HEK293 (cell line): Measurements from ENCODE around the gene LRCH1.

Experiments
- CTCF ChIA-PET: fragments of 350-600 bp; formaldehyde crosslinking; extraction: SDS; loops from one replicate; lab custom pipeline; 2021; ENCODE audit warnings: antibody characterized with exemption; lab: Yijun Ruan, JAX
- POLR2A ChIA-PET: fragments of 300-600 bp; formaldehyde crosslinking; extraction: SDS; loops from one replicate; lab custom pipeline; 2020; ENCODE audit warnings: antibody characterized with exemption, inconsistent platforms; lab: Yijun Ruan, JAX
- H3K27ac ChIP-seq: fragments of 200-500 bp; sonication (Bioruptor generic); 2 replicates; pipeline ENCODE4 v1.5.1; 2014; ENCODE audit warnings: low read depth, low read length, control low read depth, inconsistent platforms; ENCODE audit errors: extremely low read depth
- H3K36me3 ChIP-seq, 2 experiments: fragments of 200-500 bp in 1 of 2; sonication (Bioruptor generic) in 1 of 2; 1 replicate in 1 of 2; 2 replicates in 1 of 2; pipeline ENCODE4 v1.5.1; 2014 to 2017; ENCODE audit warnings: inconsistent platforms in 2 of 2, low read length in 2 of 2; ENCODE audit not compliant: control insufficient read depth in 2 of 2, insufficient read depth in 1 of 2
- H3K4me1 ChIP-seq: fragments of 200-500 bp; sonication (Bioruptor generic); 2 replicates; pipeline ENCODE4 v1.5.1; 2014; ENCODE audit warnings: mild to moderate bottlenecking, low read length, inconsistent platforms; ENCODE audit not compliant: control insufficient read depth, insufficient read depth
- H3K4me3 ChIP-seq: 2 replicates; pipeline ENCODE4 v1.5.1; 2011; ENCODE audit warnings: low read depth, mild to moderate bottlenecking, control low read depth, low read length, moderate library complexity
- H3K9me3 ChIP-seq: fragments of 200-500 bp; sonication (Bioruptor generic); 2 replicates; pipeline ENCODE4 v1.5.1; 2014; ENCODE audit warnings: low read depth, low read length, inconsistent platforms; ENCODE audit not compliant: control insufficient read depth, insufficient read depth
- FEZF1 ChIP-seq: fragments of 450-650 bp; formaldehyde crosslinking; IDR thresholded peaks from 2 replicates; pipeline ENCODE4 v1.5.1; 2016; ENCODE audit warnings: missing biosample characterization, missing genetic modification characterization
- GLIS1 ChIP-seq: fragments of 450-650 bp; formaldehyde crosslinking; IDR thresholded peaks from 2 replicates; pipeline ENCODE4 v1.5.1; 2016; ENCODE audit warnings: missing biosample characterization, missing genetic modification characterization
- HOXD13 ChIP-seq: sonication (generic); formaldehyde crosslinking; IDR thresholded peaks from 2 replicates; pipeline ENCODE4 v1.8.0; 2022; ENCODE audit warnings: missing genetic modification reagents, borderline replicate concordance
- KLF7 ChIP-seq: fragments of 450-650 bp; formaldehyde crosslinking; IDR thresholded peaks from 2 replicates; pipeline ENCODE4 v1.5.1; 2016; ENCODE audit warnings: missing biosample characterization, missing genetic modification characterization, borderline replicate concordance
- MZF1 ChIP-seq: fragments of 450-650 bp; formaldehyde crosslinking; IDR thresholded peaks from 2 replicates; pipeline ENCODE4 v1.5.1; 2017; ENCODE audit warnings: missing biosample characterization, missing genetic modification characterization, borderline replicate concordance
- ZBTB20 ChIP-seq: fragments of 450-650 bp; formaldehyde crosslinking; IDR thresholded peaks from 2 replicates; pipeline ENCODE4 v1.5.1; 2016; ENCODE audit warnings: missing biosample characterization, missing genetic modification characterization
- ZNF174 ChIP-seq: fragments of 450-650 bp; formaldehyde crosslinking; IDR thresholded peaks from 2 replicates; pipeline ENCODE4 v1.5.0; 2017; ENCODE audit warnings: missing biosample characterization, mild to moderate bottlenecking, missing genetic modification characterization
- ZNF175 ChIP-seq: fragments of 450-650 bp; formaldehyde crosslinking; IDR thresholded peaks from 2 replicates; pipeline ENCODE4 v1.5.1; 2016; ENCODE audit warnings: missing biosample characterization, missing genetic modification characterization
- ZNF433 ChIP-seq: fragments of 450-650 bp; formaldehyde crosslinking; IDR thresholded peaks from 2 replicates; pipeline ENCODE4 v1.5.1; 2016; ENCODE audit warnings: missing biosample characterization, missing genetic modification characterization, low read depth
- ZNF488 ChIP-seq: fragments of 450-650 bp; formaldehyde crosslinking; IDR thresholded peaks from 2 replicates; pipeline ENCODE4 v1.5.1; 2016; ENCODE audit warnings: missing biosample characterization, missing genetic modification characterization
- ZNF548 ChIP-seq: fragments of 450-650 bp; formaldehyde crosslinking; IDR thresholded peaks from 2 replicates; pipeline ENCODE4 v1.5.1; 2016; ENCODE audit warnings: missing biosample characterization, missing genetic modification characterization
- TF ChIP-seq, protein P1 (sequence below): fragments of 450-650 bp; formaldehyde crosslinking; IDR thresholded peaks from 2 replicates; pipeline ENCODE4 v1.5.1; 2016; ENCODE audit warnings: missing biosample characterization, missing genetic modification characterization
- TF ChIP-seq, protein P2 (sequence below): fragments of 450-650 bp; formaldehyde crosslinking; IDR thresholded peaks from 2 replicates; pipeline ENCODE4 v1.5.1; 2016; ENCODE audit warnings: missing biosample characterization, missing genetic modification characterization
- TF ChIP-seq, protein P3 (sequence below): fragments of 450-650 bp; formaldehyde crosslinking; conservative IDR thresholded peaks from 2 replicates; pipeline ENCODE4 v1.5.1; 2016; ENCODE audit warnings: low read depth, missing biosample characterization, missing genetic modification characterization

Gene LRCH1

DNA sequence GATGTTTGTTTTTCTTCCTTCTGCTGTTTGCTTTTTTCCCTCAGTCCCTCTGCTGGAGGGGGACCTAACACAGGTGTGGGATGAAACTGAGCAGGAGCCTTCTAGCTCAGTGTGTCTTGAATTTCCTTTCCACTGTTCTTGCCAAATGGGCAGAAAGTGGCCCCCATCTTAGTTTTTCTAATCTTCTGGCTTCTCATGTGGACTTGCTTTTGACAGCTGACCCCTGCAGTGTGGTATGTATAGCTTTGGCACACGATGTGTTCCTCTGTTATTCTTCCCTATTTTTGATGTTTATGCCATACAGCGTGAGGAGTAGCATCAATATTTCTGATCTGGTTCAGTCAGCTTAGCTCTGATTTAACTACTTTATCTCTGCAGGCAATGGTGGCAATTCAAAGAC, 8.3 kb downstream of the LRCH1 start:
- POLR2A ChIA-PET: no interaction called here
- CTCF ChIA-PET: interaction anchor here (0.6 to 1.2 kb wide), 2 partner anchors 9 to 28 kb away, joined by 3 to 4 read pairs; no protein-coding TSS in a partner anchor
- Histone ChIP-seq H3K27ac (no peak overlapping the region), H3K9me3 (no peaks in the 10 kb centered on the region), H3K4me1 (peaks cover 13% of the 10 kb centered on the region), H3K36me3 (no peaks in the 10 kb centered on the region), H3K4me3 (no peak overlapping the region)
- TF ChIP-seq, protein P1, sequence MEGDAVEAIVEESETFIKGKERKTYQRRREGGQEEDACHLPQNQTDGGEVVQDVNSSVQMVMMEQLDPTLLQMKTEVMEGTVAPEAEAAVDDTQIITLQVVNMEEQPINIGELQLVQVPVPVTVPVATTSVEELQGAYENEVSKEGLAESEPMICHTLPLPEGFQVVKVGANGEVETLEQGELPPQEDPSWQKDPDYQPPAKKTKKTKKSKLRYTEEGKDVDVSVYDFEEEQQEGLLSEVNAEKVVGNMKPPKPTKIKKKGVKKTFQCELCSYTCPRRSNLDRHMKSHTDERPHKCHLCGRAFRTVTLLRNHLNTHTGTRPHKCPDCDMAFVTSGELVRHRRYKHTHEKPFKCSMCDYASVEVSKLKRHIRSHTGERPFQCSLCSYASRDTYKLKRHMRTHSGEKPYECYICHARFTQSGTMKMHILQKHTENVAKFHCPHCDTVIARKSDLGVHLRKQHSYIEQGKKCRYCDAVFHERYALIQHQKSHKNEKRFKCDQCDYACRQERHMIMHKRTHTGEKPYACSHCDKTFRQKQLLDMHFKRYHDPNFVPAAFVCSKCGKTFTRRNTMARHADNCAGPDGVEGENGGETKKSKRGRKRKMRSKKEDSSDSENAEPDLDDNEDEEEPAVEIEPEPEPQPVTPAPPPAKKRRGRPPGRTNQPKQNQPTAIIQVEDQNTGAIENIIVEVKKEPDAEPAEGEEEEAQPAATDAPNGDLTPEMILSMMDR (tag by site-specific recombination): no peak
- TF ChIP-seq FEZF1 (tag by site-specific recombination): peak; percentile 43; the same call in 1 of the 2 replicates

DNA sequence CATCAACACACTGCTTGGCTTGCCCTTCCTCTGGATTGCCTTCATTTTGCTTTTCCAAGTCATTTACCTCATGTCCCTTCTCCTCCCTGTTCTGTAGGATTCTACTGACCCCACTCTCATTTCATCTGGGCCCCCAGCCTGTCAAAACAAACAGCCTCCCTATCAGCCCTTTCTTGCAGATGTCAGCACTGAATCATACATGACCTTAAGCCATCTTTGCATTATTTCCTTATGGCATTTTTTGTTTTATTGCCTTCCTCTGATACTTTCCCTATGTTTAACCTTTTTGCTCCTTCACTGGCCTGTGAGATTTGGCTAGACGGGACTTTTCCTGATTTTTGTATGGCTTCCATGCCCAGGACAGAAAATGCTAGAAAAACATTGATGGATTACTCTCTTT, 8.7 kb downstream of the LRCH1 start:
- Histone ChIP-seq H3K4me1 (peaks cover 14% of the 10 kb centered on the region), H3K36me3 (no peaks in the 10 kb centered on the region), H3K27ac (no peak overlapping the region), H3K4me3 (no peak overlapping the region), H3K9me3 (no peaks in the 10 kb centered on the region)
- TF ChIP-seq, protein P2, sequence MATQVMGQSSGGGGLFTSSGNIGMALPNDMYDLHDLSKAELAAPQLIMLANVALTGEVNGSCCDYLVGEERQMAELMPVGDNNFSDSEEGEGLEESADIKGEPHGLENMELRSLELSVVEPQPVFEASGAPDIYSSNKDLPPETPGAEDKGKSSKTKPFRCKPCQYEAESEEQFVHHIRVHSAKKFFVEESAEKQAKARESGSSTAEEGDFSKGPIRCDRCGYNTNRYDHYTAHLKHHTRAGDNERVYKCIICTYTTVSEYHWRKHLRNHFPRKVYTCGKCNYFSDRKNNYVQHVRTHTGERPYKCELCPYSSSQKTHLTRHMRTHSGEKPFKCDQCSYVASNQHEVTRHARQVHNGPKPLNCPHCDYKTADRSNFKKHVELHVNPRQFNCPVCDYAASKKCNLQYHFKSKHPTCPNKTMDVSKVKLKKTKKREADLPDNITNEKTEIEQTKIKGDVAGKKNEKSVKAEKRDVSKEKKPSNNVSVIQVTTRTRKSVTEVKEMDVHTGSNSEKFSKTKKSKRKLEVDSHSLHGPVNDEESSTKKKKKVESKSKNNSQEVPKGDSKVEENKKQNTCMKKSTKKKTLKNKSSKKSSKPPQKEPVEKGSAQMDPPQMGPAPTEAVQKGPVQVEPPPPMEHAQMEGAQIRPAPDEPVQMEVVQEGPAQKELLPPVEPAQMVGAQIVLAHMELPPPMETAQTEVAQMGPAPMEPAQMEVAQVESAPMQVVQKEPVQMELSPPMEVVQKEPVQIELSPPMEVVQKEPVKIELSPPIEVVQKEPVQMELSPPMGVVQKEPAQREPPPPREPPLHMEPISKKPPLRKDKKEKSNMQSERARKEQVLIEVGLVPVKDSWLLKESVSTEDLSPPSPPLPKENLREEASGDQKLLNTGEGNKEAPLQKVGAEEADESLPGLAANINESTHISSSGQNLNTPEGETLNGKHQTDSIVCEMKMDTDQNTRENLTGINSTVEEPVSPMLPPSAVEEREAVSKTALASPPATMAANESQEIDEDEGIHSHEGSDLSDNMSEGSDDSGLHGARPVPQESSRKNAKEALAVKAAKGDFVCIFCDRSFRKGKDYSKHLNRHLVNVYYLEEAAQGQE: no peak
- TF ChIP-seq KLF7 (tag by site-specific recombination) (no peak), ZBTB20 (tag by site-specific recombination) (no peak), HOXD13 (no peak)
- ChIA-PET CTCF (no interaction called here), POLR2A (no interaction called here)

DNA sequence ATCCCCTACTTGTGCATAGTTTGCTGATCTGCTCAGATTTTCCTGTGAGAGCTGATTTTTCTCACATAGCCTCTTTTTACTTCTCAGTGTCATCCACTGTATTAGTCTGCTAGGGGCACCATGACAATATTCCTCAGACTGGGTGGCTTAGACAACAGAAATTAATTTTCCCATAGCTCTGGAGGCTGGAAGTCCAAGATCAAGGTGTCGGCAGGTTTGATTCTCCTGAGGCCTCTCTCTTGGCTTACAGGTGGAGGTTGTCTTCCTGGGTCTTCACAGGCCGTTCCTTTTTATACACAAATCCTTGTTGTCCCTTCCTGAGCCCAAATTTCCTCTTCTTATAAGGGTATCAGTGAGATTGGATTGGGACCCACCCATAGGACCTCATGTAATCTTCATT, 9.2 kb downstream of the LRCH1 start:
- H3K4me3 ChIP-seq: no peak overlapping the region
- H3K9me3 ChIP-seq: no peaks in the 10 kb centered on the region
- ChIA-PET CTCF (interaction anchor here (1.4 kb wide), 1 partner anchor 41 kb away, joined by 3 read pairs; no protein-coding TSS in a partner anchor), POLR2A (no interaction called here)
- no peak overlapping the region for H3K27ac ChIP-seq
- TF ChIP-seq, protein P2: no peak
- TF ChIP-seq ZNF548 (tag by site-specific recombination): peak; percentile 94
- H3K4me1 ChIP-seq: peaks cover 14% of the 10 kb centered on the region
- H3K36me3 ChIP-seq: no peaks in the 10 kb centered on the region

DNA sequence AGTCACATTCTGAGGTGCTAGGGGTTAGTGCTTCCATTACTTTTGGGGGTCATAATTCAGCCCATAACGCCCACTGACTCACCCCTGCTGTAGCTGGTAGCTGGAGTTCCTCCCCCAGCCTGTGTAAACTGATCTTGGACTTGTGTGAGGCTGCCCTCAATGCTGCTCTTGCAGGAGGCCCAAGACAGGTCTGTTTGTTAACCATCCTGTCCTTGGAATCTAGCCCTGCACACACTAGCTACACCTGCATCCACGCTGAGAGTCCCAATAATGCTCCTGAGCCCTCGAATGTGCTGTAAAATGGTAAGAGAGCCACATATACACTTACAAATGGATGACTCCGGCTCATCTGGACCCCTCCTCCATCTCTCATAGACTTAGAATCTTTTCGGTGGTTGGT, 9.6 kb downstream of the LRCH1 start:
- peaks cover 14% of the 10 kb centered on the region for H3K4me1 ChIP-seq
- CTCF ChIA-PET: interaction anchor here (1.4 kb wide), 1 partner anchor 40 kb away, joined by 3 read pairs; no protein-coding TSS in a partner anchor
- H3K9me3 ChIP-seq: no peaks in the 10 kb centered on the region
- POLR2A ChIA-PET: no interaction called here
- H3K27ac ChIP-seq: no peak overlapping the region
- no peak overlapping the region for H3K4me3 ChIP-seq
- H3K36me3 ChIP-seq: no peaks in the 10 kb centered on the region
- TF ChIP-seq GLIS1 (tag by site-specific recombination) (no peak), ZNF174 (no peak), ZNF488 (tag by site-specific recombination) (no peak), ZNF548 (tag by site-specific recombination) (no peak), ZNF433 (no peak), MZF1 (tag by site-specific recombination) (no peak), ZNF175 (no peak)
- TF ChIP-seq, protein P3, sequence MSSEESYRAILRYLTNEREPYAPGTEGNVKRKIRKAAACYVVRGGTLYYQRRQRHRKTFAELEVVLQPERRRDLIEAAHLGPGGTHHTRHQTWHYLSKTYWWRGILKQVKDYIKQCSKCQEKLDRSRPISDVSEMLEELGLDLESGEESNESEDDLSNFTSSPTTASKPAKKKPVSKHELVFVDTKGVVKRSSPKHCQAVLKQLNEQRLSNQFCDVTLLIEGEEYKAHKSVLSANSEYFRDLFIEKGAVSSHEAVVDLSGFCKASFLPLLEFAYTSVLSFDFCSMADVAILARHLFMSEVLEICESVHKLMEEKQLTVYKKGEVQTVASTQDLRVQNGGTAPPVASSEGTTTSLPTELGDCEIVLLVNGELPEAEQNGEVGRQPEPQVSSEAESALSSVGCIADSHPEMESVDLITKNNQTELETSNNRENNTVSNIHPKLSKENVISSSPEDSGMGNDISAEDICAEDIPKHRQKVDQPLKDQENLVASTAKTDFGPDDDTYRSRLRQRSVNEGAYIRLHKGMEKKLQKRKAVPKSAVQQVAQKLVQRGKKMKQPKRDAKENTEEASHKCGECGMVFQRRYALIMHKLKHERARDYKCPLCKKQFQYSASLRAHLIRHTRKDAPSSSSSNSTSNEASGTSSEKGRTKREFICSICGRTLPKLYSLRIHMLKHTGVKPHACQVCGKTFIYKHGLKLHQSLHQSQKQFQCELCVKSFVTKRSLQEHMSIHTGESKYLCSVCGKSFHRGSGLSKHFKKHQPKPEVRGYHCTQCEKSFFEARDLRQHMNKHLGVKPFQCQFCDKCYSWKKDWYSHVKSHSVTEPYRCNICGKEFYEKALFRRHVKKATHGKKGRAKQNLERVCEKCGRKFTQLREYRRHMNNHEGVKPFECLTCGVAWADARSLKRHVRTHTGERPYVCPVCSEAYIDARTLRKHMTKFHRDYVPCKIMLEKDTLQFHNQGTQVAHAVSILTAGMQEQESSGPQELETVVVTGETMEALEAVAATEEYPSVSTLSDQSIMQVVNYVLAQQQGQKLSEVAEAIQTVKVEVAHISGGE: no peak
